IPS-NIHi7 (cell line): ENCODE measurements around the gene PML.
A peak's percentile ranks its signal among the peaks of the same experiment; 100 is the strongest.

Source experiments
- DNase-seq: peaks from one replicate; pipeline ENCODE4 v3.0.0; 2012; ENCODE audit warnings: mixed read lengths; ENCODE audit errors: extremely low spot score

Gene PML

DNA sequence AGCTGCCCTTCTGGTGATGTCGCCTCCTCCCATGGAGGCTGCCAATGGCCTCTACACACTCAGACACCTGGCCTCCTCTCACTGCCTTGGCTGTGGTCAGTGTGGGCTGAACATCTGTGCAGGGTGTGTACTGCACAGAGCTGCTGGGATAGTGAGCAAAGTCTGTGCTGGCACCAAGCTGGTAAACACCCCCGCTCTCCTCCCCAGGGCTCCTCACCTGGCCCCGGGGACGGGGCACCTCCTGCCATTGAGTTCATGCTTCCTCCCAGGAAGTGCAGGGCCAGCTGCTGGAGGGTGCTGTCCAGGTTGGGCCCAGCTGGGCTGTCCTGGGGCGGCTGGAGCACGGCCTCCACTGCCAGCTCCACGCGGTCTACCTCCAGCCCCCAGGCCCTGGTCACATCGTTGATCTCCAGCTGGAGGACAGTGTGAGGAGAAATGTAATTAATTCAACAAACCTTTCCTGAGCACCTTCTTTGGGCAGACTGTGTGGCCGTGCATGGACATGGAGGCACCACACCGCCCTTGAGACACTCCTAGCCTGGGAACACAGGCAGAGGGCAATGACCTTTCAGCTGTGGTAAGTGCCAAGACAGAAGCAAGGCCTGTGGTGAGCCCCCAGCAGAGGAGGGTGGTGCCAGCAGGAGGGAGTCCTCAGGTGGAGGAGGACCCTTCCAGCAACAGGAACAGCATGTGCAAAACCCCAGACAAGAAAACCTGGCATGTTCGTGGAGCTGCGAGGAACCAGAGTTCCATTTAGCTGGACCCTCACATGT, 9.2 kb upstream of the PML start:
- no peak for DNase-seq

GRCh38 chr15:73986055-73986775, 8.3 kb upstream of the PML start:
- no peak for DNase-seq

DNA sequence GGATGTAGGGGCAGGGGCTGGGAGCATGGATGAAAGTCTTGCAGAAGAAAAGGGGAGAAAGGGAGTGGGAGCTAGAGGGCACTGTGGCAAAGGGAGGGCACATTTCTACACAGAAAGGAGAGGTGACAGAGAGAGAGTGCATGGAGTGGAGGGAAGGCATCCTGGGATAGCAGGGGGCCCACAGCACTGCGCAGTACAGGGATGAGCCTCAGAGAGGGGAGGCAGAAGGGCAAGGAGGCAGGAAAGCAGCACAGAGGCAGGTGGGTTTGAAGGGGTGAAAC, 7.8 kb upstream of the PML start:
- DNase-seq = no peak

- DNase-seq = no peak
These were observed 7.3 kb upstream of the PML start for GRCh38 chr15:73987250-73987649.

- DNase-seq = no peak
These were observed 6.7 kb upstream of the PML start for GRCh38 chr15:73987681-73988444.

GRCh38 chr15:73988445-73988969, 6.0 kb upstream of the PML start:
- DNase-seq = no peak

DNA sequence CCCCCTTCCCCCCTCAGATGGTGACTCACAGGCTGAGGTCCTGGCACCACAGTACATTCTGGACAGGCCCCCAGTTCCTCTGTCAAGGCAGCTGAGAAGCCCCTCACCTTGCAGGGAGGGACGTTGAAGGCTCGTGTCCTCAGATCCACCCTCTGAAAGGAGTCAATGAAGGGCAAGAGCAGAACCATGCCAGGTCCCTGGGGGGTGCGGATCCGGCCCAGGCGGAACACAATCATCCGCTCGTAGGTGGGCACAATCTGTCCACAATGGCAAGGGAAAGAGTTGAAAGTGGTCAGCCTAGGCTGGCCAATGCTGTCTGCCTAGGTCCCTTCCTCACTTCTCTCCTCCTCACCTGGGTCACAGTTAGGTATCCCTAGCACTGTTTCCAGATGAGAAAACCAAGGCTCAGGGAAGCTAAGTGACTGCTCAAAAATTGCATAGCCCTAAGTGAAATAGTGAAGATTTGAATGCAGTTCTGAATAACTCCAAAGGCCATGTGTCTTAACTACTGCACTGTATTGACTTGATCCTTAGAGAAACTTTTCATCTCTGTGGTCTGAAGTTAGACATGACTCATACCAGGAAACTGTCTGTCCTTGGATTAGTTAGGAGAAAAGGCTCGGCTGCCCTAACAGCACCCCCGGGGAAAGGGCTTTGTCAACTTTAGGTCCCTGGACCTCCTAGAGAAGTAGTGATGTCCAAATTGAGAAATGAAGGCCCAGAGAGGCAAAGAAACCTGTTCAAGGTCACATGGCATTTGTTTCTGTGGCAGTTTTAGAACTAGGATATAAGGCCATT, 5.3 kb upstream of the PML start:
- no peak for DNase-seq

- no peak for DNase-seq
These were observed 4.1 kb upstream of the PML start for GRCh38 chr15:73990250-73991005.

- no peak for DNase-seq
These were observed 3.3 kb upstream of the PML start for GRCh38 chr15:73991260-73991659.

- DNase-seq = peak; percentile 98
These were observed 2.6 kb upstream of the PML start, which contains the start of gene STOML1 for GRCh38 chr15:73991726-73992593. STOML1 (minus strand) TSS chr15:73992295; CDS start chr15:73992223, 72 bp downstream.

DNA sequence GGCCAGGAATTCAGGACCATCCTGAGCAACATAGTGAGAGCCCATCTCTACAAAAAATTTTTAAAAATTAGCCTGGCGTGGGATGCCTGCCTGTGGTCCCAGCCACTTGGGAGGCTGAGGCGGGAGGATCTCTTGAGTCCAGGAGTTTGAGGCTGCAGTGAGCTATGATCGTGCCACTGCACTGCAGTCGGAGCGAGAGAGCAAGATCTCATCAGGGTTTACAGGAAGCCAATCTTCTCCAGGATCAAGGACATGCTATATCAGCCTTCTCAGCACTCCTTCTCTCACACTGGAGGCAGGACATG, 2.0 kb upstream of the PML start:
- DNase-seq = no peak

GRCh38 chr15:73993211-73993994, 1.1 kb upstream of the PML start:
- DNase-seq = no peak

- no peak for DNase-seq
These were observed 551 bp downstream of the PML start for GRCh38 chr15:73994912-73995622.

- DNase-seq = no peak
These were observed 1.8 kb downstream of the PML start for GRCh38 chr15:73996267-73996666.

- no peak for DNase-seq
These were observed 2.4 kb downstream of the PML start for GRCh38 chr15:73996939-73997338.

GRCh38 chr15:73997986-73998385, 3.5 kb downstream of the PML start:
- DNase-seq = no peak

DNA sequence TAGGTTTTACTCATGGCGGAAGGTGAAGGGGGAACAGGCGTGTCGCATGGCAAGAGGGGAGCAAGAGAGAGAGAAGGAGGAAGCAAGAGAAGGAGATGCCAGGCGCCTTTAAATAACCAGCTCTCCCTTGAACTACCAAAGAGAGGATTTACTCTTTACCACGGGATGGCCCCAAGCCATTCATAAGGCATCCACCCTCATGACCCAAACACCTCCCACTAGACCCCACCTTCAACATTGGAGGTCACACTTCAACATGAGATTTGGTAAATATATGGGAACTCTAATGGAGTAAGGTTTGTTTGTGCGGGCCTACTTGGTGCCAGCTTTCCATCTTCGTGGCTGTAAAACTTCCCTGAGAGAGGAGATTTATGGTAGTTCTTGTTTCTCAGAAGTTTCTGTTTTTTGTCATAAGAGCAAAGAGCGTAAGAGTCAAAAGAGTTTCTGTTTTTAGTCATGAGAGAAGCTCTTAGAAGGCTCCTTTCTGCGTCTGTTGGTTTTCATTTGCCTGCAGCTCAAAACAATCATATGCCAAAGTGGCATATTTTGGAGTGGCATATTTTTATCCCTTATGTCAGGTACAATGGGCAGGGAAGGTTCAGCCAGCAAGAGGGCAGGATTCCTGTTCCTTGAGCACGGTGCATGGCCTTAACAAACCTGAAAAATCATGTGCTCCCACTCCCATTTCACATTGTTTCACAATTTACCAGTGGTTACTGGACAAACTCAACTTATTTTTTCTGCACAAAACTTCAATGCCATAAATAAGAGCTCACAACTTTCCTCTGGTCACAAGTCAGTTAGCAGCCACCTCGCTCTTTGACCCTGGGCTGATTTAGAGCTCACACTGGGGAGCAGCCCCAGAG, 12.5 kb downstream of the PML start:
- no peak for DNase-seq
